ENCODE measurements around the gene TLE4. TPM values are rescaled to one million over a fixed set of nuclear protein-coding genes. Genes with fewer than 3 reads are reported as not detected.

TLE4 gene
- total and polyA plus RNA-seq, 2 donors (not counting 1 experiment from before 2014, with no cell fraction given): 34.7 to 57.3 TPM

DNA sequence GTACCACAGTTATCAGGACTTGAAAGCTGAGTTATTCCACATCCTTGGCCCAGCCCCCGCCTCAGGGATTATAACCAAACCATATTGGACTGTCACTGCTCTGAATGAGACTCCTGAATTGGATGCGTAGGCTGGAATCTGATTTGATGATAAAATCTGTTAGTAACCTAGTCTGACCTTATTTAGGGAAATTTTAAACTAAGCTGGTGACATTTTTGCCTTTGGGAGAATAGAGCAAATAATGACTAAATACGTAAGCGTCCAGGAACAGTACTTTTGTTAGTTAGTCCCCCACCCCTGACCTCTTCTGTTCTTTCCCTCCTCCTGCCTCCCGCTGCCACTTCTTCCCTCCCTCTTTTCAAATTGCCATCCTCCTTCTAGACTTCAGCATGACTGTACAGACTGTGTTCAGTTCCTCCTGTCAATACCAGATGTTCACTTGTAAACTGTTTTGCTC, 92.6 kb downstream of the TLE4 start:
- Histone ChIP-seq H3K79me2 (ENCODE audit: control insufficient read depth, insufficient read depth, low read length) (peaks cover 4% of the 10 kb centered on the region), H3K36me3 (replicated peaks in 1 of 2; ENCODE audit: control extremely low read depth in 1 of 2, control insufficient read depth in 1 of 2, extremely low read depth in 1 of 2, insufficient read depth in 2 of 2, low read length in 1 of 2) (peaks cover 0 to 3% of the 10 kb centered on the region in 2 experiments), H2AFZ (ENCODE audit: insufficient read depth, low read depth, low read length, poor library complexity, severe bottlenecking) (no peak overlapping the region), H3K4me3 (ENCODE audit: control extremely low read depth in 1 of 5, extremely low read depth in 1 of 5, insufficient read depth in 1 of 5, low read depth in 2 of 5, low read length in 4 of 5) (no peak overlapping the region), H3K9ac (ENCODE audit: low read length) (no peak overlapping the region), H3K27me3 (replicated peaks in 1 of 4; ENCODE audit: control extremely low read depth in 1 of 4, control insufficient read depth in 3 of 4, insufficient read depth in 4 of 4, low read length in 3 of 4) (no peaks in the 10 kb centered on the region), H3K4me2 (replicated peaks; ENCODE audit: low read depth, low read length, poor library complexity, severe bottlenecking) (no peak overlapping the region), H3K9me3 (ENCODE audit: control extremely low read depth in 1 of 3, control insufficient read depth in 2 of 3, insufficient read depth in 1 of 3, low read length in 2 of 3) (no peaks in the 10 kb centered on the region), H3K27ac (ENCODE audit: low read length in 2 of 2) (no peak overlapping the region), H4K20me1 (ENCODE audit: control insufficient read depth, insufficient read depth, low read length, poor library complexity, severe bottlenecking) (peaks cover 3% of the 10 kb centered on the region), H3K4me1 (ENCODE audit: control insufficient read depth in 2 of 2, insufficient read depth in 2 of 2, low read length in 2 of 2) (peaks cover 2 to 3% of the 10 kb centered on the region in 2 donors)
- no peak overlapping the region for H3K27ac Mint-ChIP-seq
- 68% methylated on average over 4 of the region's 5 CpGs for WGBS (ENCODE audit: insufficient coverage)
- H3K4me1 Mint-ChIP-seq: peaks cover 30% of the 10 kb centered on the region
- H3K4me3 Mint-ChIP-seq: no peak overlapping the region
- POLR2A ChIA-PET: no interaction called here
- no peak for DNase-seq
- intact Hi-C loops (cut with micrococcal nuclease): no loop called here
- no peaks in the 10 kb centered on the region for H3K9me3 Mint-ChIP-seq (ENCODE audit: insufficient read depth)
- no peak for ATAC-seq (ENCODE audit: low read depth)
- TF ChIP-seq, protein P1, sequence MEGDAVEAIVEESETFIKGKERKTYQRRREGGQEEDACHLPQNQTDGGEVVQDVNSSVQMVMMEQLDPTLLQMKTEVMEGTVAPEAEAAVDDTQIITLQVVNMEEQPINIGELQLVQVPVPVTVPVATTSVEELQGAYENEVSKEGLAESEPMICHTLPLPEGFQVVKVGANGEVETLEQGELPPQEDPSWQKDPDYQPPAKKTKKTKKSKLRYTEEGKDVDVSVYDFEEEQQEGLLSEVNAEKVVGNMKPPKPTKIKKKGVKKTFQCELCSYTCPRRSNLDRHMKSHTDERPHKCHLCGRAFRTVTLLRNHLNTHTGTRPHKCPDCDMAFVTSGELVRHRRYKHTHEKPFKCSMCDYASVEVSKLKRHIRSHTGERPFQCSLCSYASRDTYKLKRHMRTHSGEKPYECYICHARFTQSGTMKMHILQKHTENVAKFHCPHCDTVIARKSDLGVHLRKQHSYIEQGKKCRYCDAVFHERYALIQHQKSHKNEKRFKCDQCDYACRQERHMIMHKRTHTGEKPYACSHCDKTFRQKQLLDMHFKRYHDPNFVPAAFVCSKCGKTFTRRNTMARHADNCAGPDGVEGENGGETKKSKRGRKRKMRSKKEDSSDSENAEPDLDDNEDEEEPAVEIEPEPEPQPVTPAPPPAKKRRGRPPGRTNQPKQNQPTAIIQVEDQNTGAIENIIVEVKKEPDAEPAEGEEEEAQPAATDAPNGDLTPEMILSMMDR (IDR thresholded peaks at IDR 0.05): no peak
- no peak for TF ChIP-seq EZH2 (IDR thresholded peaks at IDR 0.05; ENCODE audit: borderline replicate concordance, insufficient read depth, low read depth, low read length, poor library complexity, severe bottlenecking)
- H3K27me3 Mint-ChIP-seq: no peaks in the 10 kb centered on the region
- CTCF ChIA-PET: no interaction called here

DNA sequence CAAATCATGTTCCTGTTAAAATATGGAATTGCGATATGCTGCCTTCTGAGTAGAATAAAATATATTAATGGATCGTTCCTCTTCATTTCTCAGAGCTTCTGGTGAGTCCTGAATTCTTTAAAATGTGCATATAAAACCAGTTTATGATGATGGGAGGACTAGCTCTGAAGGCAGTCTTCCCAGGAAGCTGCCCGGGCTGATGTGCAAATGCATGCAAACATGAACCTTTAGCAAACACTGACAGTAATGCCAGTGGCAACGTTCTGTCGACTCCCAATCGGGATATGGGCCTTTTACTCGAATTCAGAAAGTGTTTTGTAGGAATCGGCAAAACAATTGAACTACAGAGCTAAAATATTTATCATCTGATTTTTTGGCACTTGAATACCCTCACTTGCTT, 93.6 kb downstream of the TLE4 start:
- H3K4me2 ChIP-seq (replicated peaks; ENCODE audit: low read depth, low read length, poor library complexity, severe bottlenecking): no peak overlapping the region
- 100% methylated on average over 5 of the region's 8 CpGs for WGBS (ENCODE audit: insufficient coverage)
- peaks cover 2 to 3% of the 10 kb centered on the region in 2 donors for H3K4me1 ChIP-seq (ENCODE audit: control insufficient read depth in 2 of 2, insufficient read depth in 2 of 2, low read length in 2 of 2)
- H3K27me3 Mint-ChIP-seq: no peaks in the 10 kb centered on the region
- intact Hi-C loops (cut with micrococcal nuclease): no loop called here
- no peaks in the 10 kb centered on the region for H3K9me3 ChIP-seq (ENCODE audit: control extremely low read depth in 1 of 3, control insufficient read depth in 2 of 3, insufficient read depth in 1 of 3, low read length in 2 of 3)
- H4K20me1 ChIP-seq (ENCODE audit: control insufficient read depth, insufficient read depth, low read length, poor library complexity, severe bottlenecking): peaks cover 3% of the 10 kb centered on the region
- H3K27me3 ChIP-seq (replicated peaks in 1 of 4; ENCODE audit: control extremely low read depth in 1 of 4, control insufficient read depth in 3 of 4, insufficient read depth in 4 of 4, low read length in 3 of 4): no peaks in the 10 kb centered on the region
- H3K4me3 Mint-ChIP-seq: no peak overlapping the region
- no peak overlapping the region for H3K27ac ChIP-seq (ENCODE audit: low read length in 2 of 2)
- ChIA-PET POLR2A (no interaction called here), CTCF (no interaction called here)
- TF ChIP-seq, protein P1 (IDR thresholded peaks at IDR 0.05): no peak
- TF ChIP-seq EZH2 (IDR thresholded peaks at IDR 0.05; ENCODE audit: borderline replicate concordance, insufficient read depth, low read depth, low read length, poor library complexity, severe bottlenecking): no peak
- DNase-seq: no peak
- H3K9ac ChIP-seq (ENCODE audit: low read length): no peak overlapping the region
- H3K27ac Mint-ChIP-seq: no peak overlapping the region
- H3K79me2 ChIP-seq (ENCODE audit: control insufficient read depth, insufficient read depth, low read length): no peaks in the 10 kb centered on the region
- no peak for ATAC-seq (ENCODE audit: low read depth)
- no peak overlapping the region for H3K4me3 ChIP-seq (ENCODE audit: control extremely low read depth in 1 of 5, extremely low read depth in 1 of 5, insufficient read depth in 1 of 5, low read depth in 2 of 5, low read length in 4 of 5)
- no peaks in the 10 kb centered on the region for H3K9me3 Mint-ChIP-seq (ENCODE audit: insufficient read depth)
- peaks cover 34% of the 10 kb centered on the region for H3K4me1 Mint-ChIP-seq
- peaks cover 0 to 8% of the 10 kb centered on the region in 2 experiments for H3K36me3 ChIP-seq (replicated peaks in 1 of 2; ENCODE audit: control extremely low read depth in 1 of 2, control insufficient read depth in 1 of 2, extremely low read depth in 1 of 2, insufficient read depth in 2 of 2, low read length in 1 of 2)
- H2AFZ ChIP-seq (ENCODE audit: insufficient read depth, low read depth, low read length, poor library complexity, severe bottlenecking): no peak overlapping the region

Data from B cell (primary cell).